Lower leg skin (tissue), 4 donors: ENCODE data around the gene IGSF5. TPM values are rescaled to one million over a fixed set of nuclear protein-coding genes. Genes with fewer than 3 reads are reported as not detected.

ENCODE experiments used
- DNase-seq, 2 donors: peaks; one replicate each; pipeline ENCODE4 v3.0.0-alpha.2; 2019; ENCODE audit warnings: low spot score in 2 of 2
- H3K4me3 ChIP-seq: fragments of 200-600 bp; sonication (generic); 2 replicates; pipeline ENCODE4 v1.5.1; 2017; ENCODE audit warnings: mild to moderate bottlenecking, low read depth; ENCODE audit not compliant: poor library complexity, severe bottlenecking
- POLR2A ChIP-seq, 2 donors: fragments of 450-650 bp; IDR thresholded peaks; one replicate each; pipeline ENCODE4 v1.6.1; 2016 to 2017; ENCODE audit warnings: antibody characterized with exemption in 2 of 2, mild to moderate bottlenecking in 1 of 2, moderate library complexity in 1 of 2
- WGBS, 2 donors: methylation state at CpG; one replicate each; pipeline ENCODE4 v1.1.5; 2018; 5-methylcytosine and 5-hydroxymethylcytosine counted together
- intact Hi-C: fragments of 100-400 bp; cut with DNase I; formaldehyde crosslinking; loops from one replicate; pipeline ENCODE4 v1.15.0; 2023; ENCODE audit warnings: low total_unique reads
- total RNA-seq, 4 donors: library from RNA; depleted of rRNA; stranded (reverse); fragments of >200 nt; gene quantifications; one replicate each; pipeline ENCODE4 v1.1.0, GENCODE V29; 2016
- TF ChIP-seq, protein P1 (sequence below), 3 donors: fragments of 450-650 bp; IDR thresholded peaks; one replicate each; pipeline ENCODE4 v1.5.1; 2016; ENCODE audit warnings: antibody characterized with exemption in 3 of 3, mild to moderate bottlenecking in 3 of 3, moderate library complexity in 2 of 3

The IGSF5 gene
- total RNA-seq, 4 donors from 2014 or later: 1.2 to 1.4 (median 1.3) TPM; not detected in 1

DNA sequence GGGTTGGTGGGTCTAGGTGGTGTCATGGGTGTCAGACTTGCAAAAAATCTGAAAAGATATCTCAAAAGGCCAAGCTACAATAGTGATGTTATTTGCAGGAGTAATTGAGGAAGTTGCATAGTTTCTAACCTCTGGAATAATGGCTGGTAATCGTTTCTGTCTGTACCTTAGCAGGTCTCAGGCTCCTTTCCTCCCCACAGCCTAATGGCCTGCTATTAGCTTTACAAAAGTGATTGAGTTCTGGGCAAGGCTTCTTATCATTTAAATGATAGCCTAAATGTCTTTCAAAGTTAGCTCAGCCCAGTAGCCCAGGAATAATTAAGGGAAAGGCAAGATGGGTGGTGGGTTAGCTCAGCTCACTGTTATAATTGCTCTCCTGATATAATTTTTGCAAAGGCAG is 37.7 kb upstream of the IGSF5 start:
- DNase-seq: no peak
- TF ChIP-seq, protein P1, sequence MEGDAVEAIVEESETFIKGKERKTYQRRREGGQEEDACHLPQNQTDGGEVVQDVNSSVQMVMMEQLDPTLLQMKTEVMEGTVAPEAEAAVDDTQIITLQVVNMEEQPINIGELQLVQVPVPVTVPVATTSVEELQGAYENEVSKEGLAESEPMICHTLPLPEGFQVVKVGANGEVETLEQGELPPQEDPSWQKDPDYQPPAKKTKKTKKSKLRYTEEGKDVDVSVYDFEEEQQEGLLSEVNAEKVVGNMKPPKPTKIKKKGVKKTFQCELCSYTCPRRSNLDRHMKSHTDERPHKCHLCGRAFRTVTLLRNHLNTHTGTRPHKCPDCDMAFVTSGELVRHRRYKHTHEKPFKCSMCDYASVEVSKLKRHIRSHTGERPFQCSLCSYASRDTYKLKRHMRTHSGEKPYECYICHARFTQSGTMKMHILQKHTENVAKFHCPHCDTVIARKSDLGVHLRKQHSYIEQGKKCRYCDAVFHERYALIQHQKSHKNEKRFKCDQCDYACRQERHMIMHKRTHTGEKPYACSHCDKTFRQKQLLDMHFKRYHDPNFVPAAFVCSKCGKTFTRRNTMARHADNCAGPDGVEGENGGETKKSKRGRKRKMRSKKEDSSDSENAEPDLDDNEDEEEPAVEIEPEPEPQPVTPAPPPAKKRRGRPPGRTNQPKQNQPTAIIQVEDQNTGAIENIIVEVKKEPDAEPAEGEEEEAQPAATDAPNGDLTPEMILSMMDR (IDR thresholded peaks at IDR 0.05): no peak
- no peak for TF ChIP-seq POLR2A (IDR thresholded peaks at IDR 0.05)
- intact Hi-C loops: no loop called here
- WGBS, 2 donors: 23 to 41% methylated on average over 1 of the region's 1 CpG
- H3K4me3 ChIP-seq: no peak overlapping the region

DNA sequence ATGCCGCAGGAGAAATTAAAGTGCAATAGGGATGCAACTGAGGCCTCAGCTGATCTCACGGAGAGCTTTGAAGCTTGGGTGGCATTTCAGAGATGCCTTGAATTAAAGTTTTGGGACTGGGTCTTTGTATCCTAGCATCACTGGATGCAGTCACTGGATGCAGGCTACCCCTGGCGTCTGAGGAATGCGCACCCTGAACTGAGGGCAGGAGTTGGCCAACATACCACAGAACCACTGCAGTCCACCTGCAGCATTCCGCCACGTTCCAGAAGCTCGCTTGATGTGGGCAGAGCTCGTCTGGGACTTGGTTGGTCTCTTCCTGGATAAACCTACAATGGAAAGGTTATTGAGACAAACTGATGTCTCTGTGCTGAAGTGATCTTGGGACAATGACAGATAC is 34.1 kb upstream of the IGSF5 start:
- DNase-seq: peak in 1 of 2 donors; percentile 46
- no peak overlapping the region for H3K4me3 ChIP-seq
- intact Hi-C loops: loop anchor here (5.0 to 10.0 kb wide), 2 partner anchors 56 to 189 kb away; no protein-coding TSS in a partner anchor
- 88 to 91% methylated on average over 8 of the region's 8 CpGs for whole genome bisulfite sequencing, 2 donors
- no peak for TF ChIP-seq POLR2A (IDR thresholded peaks at IDR 0.05)
- TF ChIP-seq, protein P1 (IDR thresholded peaks at IDR 0.05): no peak

DNA sequence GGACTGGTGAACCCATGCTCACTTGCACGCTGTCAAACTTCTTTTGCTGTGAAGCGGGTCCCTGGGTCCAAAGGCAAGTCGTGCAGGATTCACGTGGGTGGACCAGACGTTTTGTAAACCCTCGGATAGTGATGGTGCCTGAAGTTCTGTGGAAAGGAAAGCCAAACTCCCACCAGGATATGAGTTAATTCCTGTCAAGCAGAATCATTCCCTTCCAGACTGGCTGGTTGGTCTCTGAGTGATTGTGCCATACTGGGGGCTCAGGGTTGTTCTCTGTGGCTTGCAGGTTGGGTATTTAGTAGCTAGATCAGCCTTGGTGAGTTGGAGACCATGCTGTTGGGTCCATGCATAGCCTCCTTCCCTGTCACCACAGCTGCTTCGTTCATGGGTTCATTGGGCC is 32.7 kb upstream of the IGSF5 start:
- TF ChIP-seq, protein P1 (IDR thresholded peaks at IDR 0.05): no peak
- WGBS, 2 donors: 78 to 84% methylated on average over 7 of the region's 7 CpGs
- DNase-seq: peak in 1 of 2 donors; percentile 76
- intact Hi-C loops: loop anchor here (5.0 to 10.0 kb wide), 2 partner anchors 57 to 190 kb away; no protein-coding TSS in a partner anchor
- no peak overlapping the region for H3K4me3 ChIP-seq

DNA sequence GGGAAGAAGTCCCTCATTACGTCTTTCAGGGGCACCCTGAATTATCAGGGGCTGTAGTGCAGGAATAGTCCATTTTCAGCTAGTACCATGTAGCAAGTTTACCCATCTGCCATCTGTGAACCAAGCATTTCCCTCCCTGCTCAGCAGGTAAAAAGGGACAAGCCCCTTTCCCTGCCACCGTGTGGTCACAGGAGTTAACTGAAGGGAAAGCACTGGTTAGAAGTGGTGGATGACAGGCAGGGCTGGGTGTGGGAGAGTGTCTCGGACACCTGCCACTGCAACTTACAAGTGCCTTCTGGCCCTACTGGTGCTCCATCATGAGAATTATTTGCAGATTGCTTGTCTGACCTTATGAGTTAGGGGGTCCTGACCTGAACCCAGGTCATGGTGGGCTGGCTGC is 32.0 kb upstream of the IGSF5 start:
- DNase-seq: peak in 1 of 2 donors; percentile 52
- TF ChIP-seq POLR2A (IDR thresholded peaks at IDR 0.05): no peak
- TF ChIP-seq, protein P1 (IDR thresholded peaks at IDR 0.05): no peak
- intact Hi-C loops: loop anchor here (5.0 to 10.0 kb wide), 2 partner anchors 58 to 191 kb away; no protein-coding TSS in a partner anchor
- 68 to 69% methylated on average over 3 of the region's 3 CpGs for WGBS, 2 donors
- no peak overlapping the region for H3K4me3 ChIP-seq

DNA sequence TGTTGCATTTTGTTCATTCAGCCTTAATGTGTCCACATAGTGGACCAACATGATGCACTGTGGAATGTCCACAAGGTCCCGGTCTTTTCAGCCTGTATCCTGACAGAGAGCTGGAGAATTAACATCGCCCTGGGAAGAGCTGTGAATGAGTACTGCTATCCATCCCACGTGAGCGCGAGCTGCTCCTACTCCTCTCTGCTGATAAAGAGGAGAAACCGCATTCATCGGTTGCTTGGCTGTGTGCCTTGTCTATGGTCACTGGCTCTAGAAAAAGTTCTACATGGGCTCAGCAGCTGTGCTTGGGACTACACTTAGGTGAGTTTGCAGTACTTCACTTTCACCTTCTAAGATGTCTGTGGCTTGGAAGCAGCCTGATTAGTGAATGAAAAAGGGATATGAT is 31.1 kb upstream of the IGSF5 start:
- TF ChIP-seq POLR2A (IDR thresholded peaks at IDR 0.05): no peak
- TF ChIP-seq, protein P1 (IDR thresholded peaks at IDR 0.05): no peak
- H3K4me3 ChIP-seq: no peak overlapping the region
- WGBS, 2 donors: 76 to 83% methylated on average over 7 of the region's 7 CpGs
- peak in 1 of 2 donors; percentile 40 for DNase-seq
- intact Hi-C loops: loop anchor here (5.0 to 10.0 kb wide), 2 partner anchors 59 to 192 kb away; no protein-coding TSS in a partner anchor

DNA sequence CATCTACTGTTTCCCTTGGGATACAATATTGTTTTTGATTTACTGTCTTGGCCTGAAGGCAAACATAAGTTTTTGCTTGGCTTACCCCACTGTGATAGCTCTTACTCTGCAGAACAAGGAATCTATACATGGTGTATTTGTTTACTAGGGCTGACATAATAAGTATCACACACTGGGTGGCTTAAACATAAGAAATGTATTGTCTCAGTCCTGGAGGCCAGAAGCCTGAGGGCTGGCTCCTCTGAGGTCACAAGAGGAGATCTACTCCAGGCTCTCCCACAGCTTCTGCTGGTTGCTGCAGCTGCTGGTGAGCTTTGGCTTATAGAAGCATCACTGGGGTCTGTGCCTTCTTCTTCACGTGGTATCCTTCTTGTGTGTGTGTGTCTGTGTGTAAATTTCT is 30.7 kb upstream of the IGSF5 start:
- DNase-seq: peak in 1 of 2 donors; percentile 39
- no peak for TF ChIP-seq POLR2A (IDR thresholded peaks at IDR 0.05)
- TF ChIP-seq, protein P1 (IDR thresholded peaks at IDR 0.05): no peak
- intact Hi-C loops: loop anchor here (5.0 to 10.0 kb wide), 2 partner anchors 60 to 192 kb away; no protein-coding TSS in a partner anchor
- H3K4me3 ChIP-seq: no peak overlapping the region
- WGBS, 2 donors: 38 to 74% methylated on average over 1 of the region's 1 CpG
